ENCODE data around the gene DOC2B. TPM values are rescaled to one million over a fixed set of nuclear protein-coding genes. Genes with fewer than 3 reads are reported as not detected.

DOC2B gene
- total RNA-seq, 1 experiment from 2014 or later: 15.2 TPM

- TF ChIP-seq ZBTB33 (IDR thresholded peaks at IDR 0.05; ENCODE audit: extremely low read depth, insufficient replicate concordance, low read length) (no peak), SP1 (IDR thresholded peaks at IDR 0.05; ENCODE audit: low read depth) (no peak), SIN3A (IDR thresholded peaks at IDR 0.05; ENCODE audit: low read depth) (no peak), SRF (IDR thresholded peaks at IDR 0.05; ENCODE audit: low read depth) (no peak)
These were observed 29.3 kb downstream of the DOC2B start (continued) for GRCh38 chr17:151886-152859.

GRCh38 chr17:151004-151403, 30.4 kb downstream of the DOC2B start:
- Histone ChIP-seq H3K27me3 (ENCODE audit: insufficient read depth, low read length) (no peaks in the 10 kb centered on the region), H3K4me1 (ENCODE audit: control insufficient read depth in 1 of 2, insufficient read depth in 2 of 2, low read length in 2 of 2) (no peaks in the 10 kb centered on the region; a peak in 1 of 4 replicates), H3K27ac (ENCODE audit: low read depth, low read length) (no peak overlapping the region), H3K4me2 (ENCODE audit: low read length) (no peak overlapping the region), H3K79me2 (ENCODE audit: insufficient read depth, low read length) (no peaks in the 10 kb centered on the region), H3K4me3 (replicated peaks in 1 of 2; ENCODE audit: low read depth in 1 of 2, low read length in 2 of 2) (no peak overlapping the region), H4K20me1 (ENCODE audit: insufficient read depth) (no peaks in the 10 kb centered on the region), H3K9me2 (ENCODE audit: insufficient read depth) (no peaks in the 10 kb centered on the region), H3K9ac (ENCODE audit: low read length) (no peak overlapping the region), H3K9me3 (ENCODE audit: control insufficient read depth in 1 of 2, insufficient read depth in 1 of 2, low read depth in 1 of 2, low read length in 2 of 2) (no peaks in the 10 kb centered on the region), H2AFZ (ENCODE audit: low read depth, low read length, poor library complexity, severe bottlenecking) (no peak overlapping the region), H3K36me3 (ENCODE audit: control insufficient read depth in 1 of 2, insufficient read depth in 2 of 2, low read length in 2 of 2) (peaks cover 0 to 2% of the 10 kb centered on the region in 2 experiments; a peak in 1 of 4 replicates)
- ChIA-PET POLR2A (no interaction called here), CTCF (no interaction called here), RAD21 (ENCODE audit: low non-redundant PET in 1 of 2, low total read pairs in 2 of 2, uncharacterized antibody in 2 of 2, unreplicated experiment in 2 of 2) (no interaction called here)
- no peak for ATAC-seq
- no peak for DNase-seq (ENCODE audit: low read depth, low spot score)
- no TSS peak for BruUV-seq (replicated peaks)
- intact Hi-C loops (cut with micrococcal nuclease): no loop called here
- TF ChIP-seq ATF3 (IDR thresholded peaks at IDR 0.05): no peak
- no peak for TF ChIP-seq CTCF (IDR thresholded peaks at IDR 0.05 in 2 of 3, conservative IDR thresholded peaks at IDR 0.05 in 1 of 3; ENCODE audit: borderline replicate concordance in 1 of 3, insufficient read depth in 1 of 3, low read depth in 2 of 3, low read length in 2 of 3)
- no peak for TF ChIP-seq FOSL1 (IDR thresholded peaks at IDR 0.05; ENCODE audit: low read depth)
- no peak for TF ChIP-seq SP1 (IDR thresholded peaks at IDR 0.05; ENCODE audit: low read depth)
- no peak for TF ChIP-seq EZH2phosphoT487 (IDR thresholded peaks at IDR 0.05; ENCODE audit: borderline replicate concordance)
- no peak for TF ChIP-seq ELF1 (IDR thresholded peaks at IDR 0.05; ENCODE audit: borderline replicate concordance, low read depth)
- TF ChIP-seq CBX3 (IDR thresholded peaks at IDR 0.05; ENCODE audit: low read depth): no peak
- TF ChIP-seq YY1 (IDR thresholded peaks at IDR 0.05; ENCODE audit: extremely low read depth, insufficient replicate concordance, low read depth, low read length): no peak
- no peak for TF ChIP-seq RAD21 (IDR thresholded peaks at IDR 0.05; ENCODE audit: low read depth)
- TF ChIP-seq EGR1 (IDR thresholded peaks at IDR 0.05; ENCODE audit: low read depth): no peak
- no peak for TF ChIP-seq SRF (IDR thresholded peaks at IDR 0.05; ENCODE audit: low read depth)
- TF ChIP-seq ZFX (IDR thresholded peaks at IDR 0.05): no peak
- TF ChIP-seq SIN3A (IDR thresholded peaks at IDR 0.05; ENCODE audit: low read depth): no peak
- no peak for TF ChIP-seq ZNF274 (IDR thresholded peaks at IDR 0.05; ENCODE audit: low read depth, low read length)
- no peak for TF ChIP-seq EZH2 (IDR thresholded peaks at IDR 0.05)
- no peak for TF ChIP-seq CEBPB (IDR thresholded peaks at IDR 0.05; ENCODE audit: low read depth)

Measured in HCT116 (cell line).